OCI-LY7 (cell line): ENCODE results near the gene OTUD3.

Experiments used
- CTCF ChIP-seq: fragments of 200-600 bp; sonication (generic); conservative IDR thresholded peaks from 2 replicates; pipeline ENCODE4 v1.5.1; 2014; ENCODE audit warnings: mild to moderate bottlenecking, antibody characterized with exemption, low read length, moderate library complexity, mixed read lengths
- EZH2phosphoT487 ChIP-seq: fragments of 200-600 bp; sonication (generic); IDR thresholded peaks from 2 replicates; pipeline ENCODE4 v1.6.1; 2018; ENCODE audit warnings: low read depth, borderline replicate concordance, mild to moderate bottlenecking, mixed run types, antibody characterized with exemption, low read length, moderate library complexity, mixed read lengths

GRCh38 chr1:19878637-19878985, 3.6 kb upstream of the OTUD3 start:
- no peak for TF ChIP-seq CTCF
- no peak for TF ChIP-seq EZH2phosphoT487
